Transverse colon (tissue), 4 donors: ENCODE data around the gene ARHGEF26.

Experiments used
- EP300 ChIP-seq: sonication (generic); formaldehyde crosslinking; IDR thresholded peaks from one replicate; pipeline ENCODE4 v1.6.1; 2017; ENCODE audit warnings: antibody characterized with exemption, low read depth
- POLR2A ChIP-seq: fragments of 450-650 bp; IDR thresholded peaks from one replicate; pipeline ENCODE4 v1.6.1; 2016; ENCODE audit warnings: antibody characterized with exemption, mild to moderate bottlenecking, moderate library complexity
- POLR2AphosphoS5 ChIP-seq, 3 donors: sonication (generic); formaldehyde crosslinking; IDR thresholded peaks; one replicate each; pipeline ENCODE4 v1.6.1; 2016; ENCODE audit warnings: antibody characterized with exemption in 3 of 3
- TF ChIP-seq, protein P1 (sequence below), 5 experiments: fragments of 200-600 bp in 3 of 5; fragments of 450-650 bp in 2 of 5; sonication (generic) in 3 of 5; IDR thresholded peaks; 1 replicate in 2 of 5; 2 replicates in 3 of 5; pipeline ENCODE4 v1.5.1; 2016 to 2017; ENCODE audit warnings: antibody characterized with exemption in 5 of 5, inconsistent platforms in 3 of 5, mild to moderate bottlenecking in 2 of 5, moderate library complexity in 1 of 5

DNA sequence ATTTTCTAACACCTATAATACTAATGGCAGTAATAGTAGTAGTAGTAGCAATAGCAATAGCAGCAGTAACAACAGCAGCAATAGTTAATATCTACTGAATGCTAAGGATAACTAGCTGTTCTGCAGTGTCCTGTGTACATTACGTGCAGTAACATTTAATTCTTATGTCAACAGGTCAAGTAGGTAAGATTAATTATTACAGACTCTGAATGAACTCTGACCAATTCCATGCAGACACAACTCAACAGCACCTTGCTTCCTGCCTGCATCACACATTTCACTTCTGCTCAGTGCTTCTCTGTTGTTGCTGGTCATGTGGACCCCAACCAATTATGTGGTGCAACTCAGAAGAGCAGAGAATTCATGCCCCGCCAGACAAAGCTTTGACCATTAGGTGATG, 39.9 kb upstream of the ARHGEF26 start:
- TF ChIP-seq, protein P1, sequence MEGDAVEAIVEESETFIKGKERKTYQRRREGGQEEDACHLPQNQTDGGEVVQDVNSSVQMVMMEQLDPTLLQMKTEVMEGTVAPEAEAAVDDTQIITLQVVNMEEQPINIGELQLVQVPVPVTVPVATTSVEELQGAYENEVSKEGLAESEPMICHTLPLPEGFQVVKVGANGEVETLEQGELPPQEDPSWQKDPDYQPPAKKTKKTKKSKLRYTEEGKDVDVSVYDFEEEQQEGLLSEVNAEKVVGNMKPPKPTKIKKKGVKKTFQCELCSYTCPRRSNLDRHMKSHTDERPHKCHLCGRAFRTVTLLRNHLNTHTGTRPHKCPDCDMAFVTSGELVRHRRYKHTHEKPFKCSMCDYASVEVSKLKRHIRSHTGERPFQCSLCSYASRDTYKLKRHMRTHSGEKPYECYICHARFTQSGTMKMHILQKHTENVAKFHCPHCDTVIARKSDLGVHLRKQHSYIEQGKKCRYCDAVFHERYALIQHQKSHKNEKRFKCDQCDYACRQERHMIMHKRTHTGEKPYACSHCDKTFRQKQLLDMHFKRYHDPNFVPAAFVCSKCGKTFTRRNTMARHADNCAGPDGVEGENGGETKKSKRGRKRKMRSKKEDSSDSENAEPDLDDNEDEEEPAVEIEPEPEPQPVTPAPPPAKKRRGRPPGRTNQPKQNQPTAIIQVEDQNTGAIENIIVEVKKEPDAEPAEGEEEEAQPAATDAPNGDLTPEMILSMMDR (IDR thresholded peaks at IDR 0.05) = no peak
- TF ChIP-seq POLR2A (no peak), POLR2AphosphoS5 (IDR thresholded peaks at IDR 0.05) (no peak), EP300 (no peak)
